Esophagus squamous epithelium (tissue), 4 donors: ENCODE data around the gene RTL10.

Experiments used
- POLR2A ChIP-seq, 4 donors: fragments of 450-650 bp; IDR thresholded peaks; one replicate each; pipeline ENCODE4 v1.6.1; 2017; ENCODE audit warnings: antibody characterized with exemption in 4 of 4, mild to moderate bottlenecking in 4 of 4, moderate library complexity in 3 of 4
- TF ChIP-seq, protein P1 (sequence below), 6 experiments: fragments of 450-650 bp in 4 of 6; fragments of 200-600 bp in 2 of 6; sonication (generic) in 2 of 6; IDR thresholded peaks; one replicate each; pipeline ENCODE4 v1.5.1; 2016 to 2019; ENCODE audit warnings: antibody characterized with exemption in 6 of 6, mild to moderate bottlenecking in 4 of 6, moderate library complexity in 4 of 6

DNA sequence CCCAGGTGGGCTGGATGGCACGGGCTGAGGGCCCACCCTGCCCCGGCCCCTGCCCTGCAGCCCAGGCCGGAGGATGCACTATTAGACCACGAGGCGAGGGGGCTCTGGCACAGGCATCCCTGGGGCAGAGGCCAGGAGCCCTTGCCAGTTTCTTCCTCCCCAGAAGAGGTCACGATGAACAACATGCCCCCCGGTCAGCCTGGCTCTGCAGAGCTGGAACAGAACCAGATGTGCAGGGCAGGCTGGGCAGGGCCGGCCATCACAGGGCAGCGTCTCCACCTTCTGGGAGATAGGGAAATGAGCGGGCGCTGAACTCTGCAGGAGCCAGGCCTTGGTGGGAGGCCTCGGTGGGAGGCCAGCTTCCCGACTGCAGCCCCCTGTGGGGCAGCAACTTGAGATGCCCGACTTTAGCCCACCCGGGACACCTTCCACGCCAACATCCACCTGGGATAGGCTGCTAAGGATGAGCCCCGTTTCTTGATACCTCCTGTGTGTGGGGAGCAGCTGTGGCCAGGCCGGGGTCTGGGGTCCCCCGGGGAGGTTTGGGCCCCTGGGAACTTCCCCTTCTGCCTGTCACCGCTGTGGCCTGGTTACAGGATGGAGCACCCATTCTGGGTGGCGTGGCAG, 21.8 kb upstream of the RTL10 start:
- TF ChIP-seq POLR2A (IDR thresholded peaks at IDR 0.05), result no peak
- TF ChIP-seq, protein P1, sequence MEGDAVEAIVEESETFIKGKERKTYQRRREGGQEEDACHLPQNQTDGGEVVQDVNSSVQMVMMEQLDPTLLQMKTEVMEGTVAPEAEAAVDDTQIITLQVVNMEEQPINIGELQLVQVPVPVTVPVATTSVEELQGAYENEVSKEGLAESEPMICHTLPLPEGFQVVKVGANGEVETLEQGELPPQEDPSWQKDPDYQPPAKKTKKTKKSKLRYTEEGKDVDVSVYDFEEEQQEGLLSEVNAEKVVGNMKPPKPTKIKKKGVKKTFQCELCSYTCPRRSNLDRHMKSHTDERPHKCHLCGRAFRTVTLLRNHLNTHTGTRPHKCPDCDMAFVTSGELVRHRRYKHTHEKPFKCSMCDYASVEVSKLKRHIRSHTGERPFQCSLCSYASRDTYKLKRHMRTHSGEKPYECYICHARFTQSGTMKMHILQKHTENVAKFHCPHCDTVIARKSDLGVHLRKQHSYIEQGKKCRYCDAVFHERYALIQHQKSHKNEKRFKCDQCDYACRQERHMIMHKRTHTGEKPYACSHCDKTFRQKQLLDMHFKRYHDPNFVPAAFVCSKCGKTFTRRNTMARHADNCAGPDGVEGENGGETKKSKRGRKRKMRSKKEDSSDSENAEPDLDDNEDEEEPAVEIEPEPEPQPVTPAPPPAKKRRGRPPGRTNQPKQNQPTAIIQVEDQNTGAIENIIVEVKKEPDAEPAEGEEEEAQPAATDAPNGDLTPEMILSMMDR (IDR thresholded peaks at IDR 0.05), result no peak
